Caco-2 (cell line): Measurements from ENCODE around the gene FBXL15. TPM values are rescaled to one million over a fixed set of nuclear protein-coding genes. Genes with fewer than 3 reads are reported as not detected.

ENCODE experiments used
- BruUV-seq: library from RNA; stranded (reverse); fragments of 400-500 nt; replicated peaks from 2 replicates; lab custom pipeline; 2021; lab: Mats Ljungman, UMichigan
- CTCF ChIA-PET: fragments of 300-600 bp; sonication (Branson Sonifier 250); formaldehyde crosslinking; loops from one replicate; lab custom pipeline; 2022; ENCODE audit warnings: antibody characterized with exemption; lab: Charles Lee
- POLR2A ChIA-PET: fragments of 300-600 bp; sonication (Branson Sonifier 250); formaldehyde crosslinking; loops from one replicate; lab custom pipeline; 2022; ENCODE audit warnings: antibody characterized with exemption; lab: Charles Lee
- DNase-seq, 2 experiments: peaks; one replicate each; pipeline versions ENCODE4 v3.0.0 to v3.0.0-alpha.2; 2020 to 2022
- H3K27me3 ChIP-seq: replicated peaks from 2 replicates; pipeline ENCODE4 v1.6.0; 2011; ENCODE audit warnings: low read length; ENCODE audit not compliant: control insufficient read depth, insufficient read depth
- H3K36me3 ChIP-seq: 2 replicates; pipeline ENCODE4 v1.5.1; 2011; ENCODE audit warnings: low read length; ENCODE audit not compliant: control insufficient read depth, insufficient read depth
- H3K4me1 ChIP-seq: fragments of 250-450 bp; sonication (Bioruptor Pico); 2 replicates; pipeline ENCODE4 v1.5.1; 2020; ENCODE audit warnings: mild to moderate bottlenecking
- H3K4me3 ChIP-seq: 2 replicates; pipeline ENCODE4 v1.5.1; 2011; ENCODE audit warnings: low read depth, mild to moderate bottlenecking, control low read depth, low read length
- H3K9me3 ChIP-seq: fragments of 250-450 bp; sonication (Bioruptor Pico); 2 replicates; pipeline ENCODE4 v1.5.1; 2020; ENCODE audit warnings: mild to moderate bottlenecking, moderate library complexity
- H3K27ac Mint-ChIP-seq: one replicate; pipeline ENCODE4 v1.8.0; 2022; ENCODE audit warnings: mixed read lengths; ENCODE audit not compliant: unreplicated experiment
- H3K27me3 Mint-ChIP-seq: one replicate; pipeline ENCODE4 v1.8.0; 2022; ENCODE audit warnings: mixed read lengths; ENCODE audit not compliant: insufficient read depth, unreplicated experiment
- H3K36me3 Mint-ChIP-seq: one replicate; pipeline ENCODE4 v1.8.0; 2022; ENCODE audit warnings: mild to moderate bottlenecking, mixed read lengths; ENCODE audit not compliant: insufficient read depth, unreplicated experiment
- H3K4me1 Mint-ChIP-seq: one replicate; pipeline ENCODE4 v1.8.0; 2022; ENCODE audit warnings: low read depth, mixed read lengths; ENCODE audit not compliant: unreplicated experiment
- H3K4me3 Mint-ChIP-seq: one replicate; pipeline ENCODE4 v1.8.0; 2022; ENCODE audit warnings: mild to moderate bottlenecking, moderate library complexity, mixed read lengths; ENCODE audit not compliant: unreplicated experiment
- H3K9me3 Mint-ChIP-seq: one replicate; pipeline ENCODE4 v1.8.0; 2022; ENCODE audit warnings: mixed read lengths; ENCODE audit not compliant: unreplicated experiment
- CTCF ChIP-seq, 2 experiments: fragments of 200-600 bp in 1 of 2; IDR thresholded peaks; 1 replicate in 1 of 2; 2 replicates in 1 of 2; pipeline versions ENCODE4 v1.5.1 to v1.8.0; 2011 to 2022; ENCODE audit warnings: antibody characterized with exemption in 1 of 2, control low read depth in 1 of 2, inconsistent platforms in 1 of 2, low read depth in 1 of 2, low read length in 1 of 2, mild to moderate bottlenecking in 1 of 2, moderate library complexity in 1 of 2; ENCODE audit not compliant: insufficient read depth in 1 of 2, severe bottlenecking in 1 of 2, unreplicated experiment in 1 of 2
- intact Hi-C: fragments of 100-400 bp; cut with micrococcal nuclease; formaldehyde crosslinking; loops from one replicate; pipeline ENCODE4 v1.10.0; 2022; ENCODE audit not compliant: unreplicated experiment
- total RNA-seq: library from RNA; stranded (reverse); gene quantifications from 2 replicates; pipeline ENCODE4 v1.2.3, GENCODE V29; 2022

Gene FBXL15
- total RNA-seq, 1 experiment from 2014 or later = 7.9 TPM

- no peaks in the 10 kb centered on the region for H3K36me3 ChIP-seq
- ChIA-PET CTCF (no interaction called here), POLR2A (interaction anchor here (0.5 kb wide), 1 partner anchor 9 kb away, joined by 3 read pairs; the partner anchor contains the start of gene NFKB2)
- H3K4me3 ChIP-seq = no peak overlapping the region
- no peaks in the 10 kb centered on the region for H3K9me3 Mint-ChIP-seq
- H3K27me3 Mint-ChIP-seq = peaks cover 10% of the 10 kb centered on the region
- no TSS peak for BruUV-seq
- H3K36me3 Mint-ChIP-seq = peaks cover 13% of the 10 kb centered on the region
- TF ChIP-seq CTCF (IDR thresholded peaks at IDR 0.05; ENCODE audit: insufficient read depth in 1 of 2, low read depth in 1 of 2, low read length in 1 of 2, severe bottlenecking in 1 of 2, unreplicated experiment in 1 of 2) = no peak
- intact Hi-C loops = no loop called here
- peaks cover 24% of the 10 kb centered on the region for H3K4me1 Mint-ChIP-seq
- no peak for DNase-seq
- H3K9me3 ChIP-seq = no peaks in the 10 kb centered on the region
- no peaks in the 10 kb centered on the region for H3K27me3 ChIP-seq
- no peak overlapping the region for H3K4me3 Mint-ChIP-seq
- no peak overlapping the region for H3K27ac Mint-ChIP-seq
- H3K4me1 ChIP-seq = peaks cover 21% of the 10 kb centered on the region
Measured at GRCh38 chr10:102405108-102405571, 15.5 kb upstream of the FBXL15 start.

GRCh38 chr10:102405632-102406031 lies 15.0 kb upstream of the FBXL15 start:
- no peaks in the 10 kb centered on the region for H3K9me3 Mint-ChIP-seq
- ChIA-PET POLR2A (no interaction called here), CTCF (interaction anchor here (1.6 kb wide), 1 partner anchor 176 kb away, joined by 8 read pairs; no protein-coding TSS in a partner anchor)
- Histone ChIP-seq H3K4me1 (peaks cover 20% of the 10 kb centered on the region), H3K9me3 (no peaks in the 10 kb centered on the region), H3K36me3 (no peaks in the 10 kb centered on the region), H3K4me3 (no peak overlapping the region), H3K27me3 (no peaks in the 10 kb centered on the region)
- BruUV-seq = no TSS peak
- intact Hi-C loops = no loop called here
- H3K27me3 Mint-ChIP-seq = peaks cover 10% of the 10 kb centered on the region
- no peak for DNase-seq
- H3K4me1 Mint-ChIP-seq = peaks cover 19% of the 10 kb centered on the region
- no peak overlapping the region for H3K4me3 Mint-ChIP-seq
- no peak for TF ChIP-seq CTCF (IDR thresholded peaks at IDR 0.05; ENCODE audit: insufficient read depth in 1 of 2, low read depth in 1 of 2, low read length in 1 of 2, severe bottlenecking in 1 of 2, unreplicated experiment in 1 of 2)
- H3K36me3 Mint-ChIP-seq = peaks cover 13% of the 10 kb centered on the region
- no peak overlapping the region for H3K27ac Mint-ChIP-seq

- intact Hi-C loops = no loop called here
- Histone ChIP-seq H3K27me3 (no peaks in the 10 kb centered on the region), H3K4me1 (peaks cover 8% of the 10 kb centered on the region), H3K9me3 (no peaks in the 10 kb centered on the region), H3K4me3 (no peak overlapping the region), H3K36me3 (no peaks in the 10 kb centered on the region)
- ChIA-PET POLR2A (interaction anchor here (1.0 kb wide), 1 partner anchor 11 kb away, joined by 6 read pairs; the partner anchor contains the start of gene NFKB2), CTCF (interaction anchor here (0.6 to 1.6 kb wide), 4 partner anchors 22 to 177 kb away, joined by 3 to 8 read pairs (median 4); no protein-coding TSS in a partner anchor)
- Mint-ChIP-seq H3K9me3 (no peaks in the 10 kb centered on the region), H3K27ac (no peak overlapping the region), H3K36me3 (peaks cover 10% of the 10 kb centered on the region), H3K27me3 (peaks cover 16% of the 10 kb centered on the region), H3K4me3 (no peak overlapping the region), H3K4me1 (peaks cover 8% of the 10 kb centered on the region)
- no peak for DNase-seq
- BruUV-seq = no TSS peak
- TF ChIP-seq CTCF (IDR thresholded peaks at IDR 0.05; ENCODE audit: insufficient read depth in 1 of 2, low read depth in 1 of 2, low read length in 1 of 2, severe bottlenecking in 1 of 2, unreplicated experiment in 1 of 2) = no peak
Measured at GRCh38 chr10:102406815-102407214, 13.8 kb upstream of the FBXL15 start.
